SK-N-SH (cell line): ENCODE data around the gene RTN4RL1. TPM values are rescaled to one million over a fixed set of nuclear protein-coding genes. Genes with fewer than 3 reads are reported as not detected.

ENCODE experiments used
- CTCF ChIA-PET: fragments of 300-600, 350-600 bp; formaldehyde crosslinking; extraction: SDS; loops from one replicate; lab custom pipeline; 2021; lab: Yijun Ruan, JAX
- POLR2A ChIA-PET: fragments of 350-600 bp; sonication (Branson Sonifier 250); formaldehyde crosslinking; extraction: SDS; loops from one replicate; lab custom pipeline; 2020; ENCODE audit warnings: antibody characterized with exemption, inconsistent platforms; lab: Yijun Ruan, JAX
- DNase-seq: peaks from one replicate; pipeline ENCODE4 v3.0.0; 2012
- H2AFZ ChIP-seq: fragments of 200-600 bp; sonication (generic); 2 replicates; pipeline ENCODE4 v1.8.1; 2016; ENCODE audit warnings: antibody characterized with exemption, mild to moderate bottlenecking, low read depth
- H3F3A ChIP-seq: fragments of 200-600 bp; sonication (generic); replicated peaks from 2 replicates; pipeline ENCODE3; 2016; ENCODE audit warnings: antibody characterized with exemption, mild to moderate bottlenecking; ENCODE audit not compliant: insufficient read depth
- H3K27ac ChIP-seq, 2 experiments: fragments of 200-500 bp in 1 of 2; fragments of 200-600 bp in 1 of 2; sonication (Bioruptor generic) in 1 of 2; sonication (generic), shearing (Covaris generic) in 1 of 2; 2 replicates each; pipeline versions ENCODE4 v1.5.1 to v1.6.1; 2014 to 2016; ENCODE audit warnings: low read depth in 2 of 2, inconsistent platforms in 1 of 2, low read length in 1 of 2, mild to moderate bottlenecking in 1 of 2, mixed read lengths in 1 of 2
- H3K27me3 ChIP-seq: fragments of 200-600 bp; sonication (generic), shearing (Covaris generic); 2 replicates; pipeline ENCODE4 v1.6.1; 2016; ENCODE audit warnings: mixed run types; ENCODE audit not compliant: insufficient read depth
- H3K36me3 ChIP-seq, 2 experiments: fragments of 200-500 bp in 1 of 2; fragments of 200-600 bp in 1 of 2; sonication (Bioruptor generic) in 1 of 2; sonication (generic) in 1 of 2; replicated peaks in 1 of 2; 2 replicates each; pipeline versions ENCODE3 to v1.5.1; 2014 to 2016; ENCODE audit warnings: low read length in 1 of 2, mild to moderate bottlenecking in 1 of 2; ENCODE audit not compliant: insufficient read depth in 2 of 2, control insufficient read depth in 1 of 2
- H3K4me1 ChIP-seq, 2 experiments: fragments of 200-500 bp in 1 of 2; fragments of 200-600 bp in 1 of 2; sonication (Bioruptor generic) in 1 of 2; sonication (generic), shearing (Covaris generic) in 1 of 2; 2 replicates each; pipeline versions ENCODE4 v1.5.1 to v1.6.1; 2014 to 2016; ENCODE audit warnings: low read depth in 1 of 2, low read length in 1 of 2, mixed run types in 1 of 2; ENCODE audit not compliant: insufficient read depth in 2 of 2, control insufficient read depth in 1 of 2
- H3K4me2 ChIP-seq: fragments of 200-600 bp; sonication (generic), shearing (Covaris generic); 2 replicates; pipeline ENCODE4 v1.6.1; 2017; ENCODE audit warnings: mixed run types
- H3K4me3 ChIP-seq, 2 experiments: fragments of 200-500 bp in 1 of 2; fragments of 200-600 bp in 1 of 2; sonication (Bioruptor generic) in 1 of 2; sonication (generic), shearing (Covaris generic) in 1 of 2; 2 replicates each; pipeline versions ENCODE4 v1.5.1 to v1.8.1; 2014 to 2016; ENCODE audit warnings: low read depth in 2 of 2, inconsistent platforms in 1 of 2, low read length in 1 of 2, mild to moderate bottlenecking in 1 of 2, mixed read lengths in 1 of 2, moderate library complexity in 1 of 2
- H3K79me2 ChIP-seq: fragments of 200-600 bp; sonication (generic); 2 replicates; pipeline ENCODE4 v1.8.1; 2017; ENCODE audit warnings: mild to moderate bottlenecking; ENCODE audit not compliant: insufficient read depth
- H3K9ac ChIP-seq: fragments of 200-600 bp; sonication (generic); 2 replicates; pipeline ENCODE4 v1.6.1; 2017; ENCODE audit warnings: mixed run types
- H3K9me2 ChIP-seq: fragments of 200-600 bp; sonication (generic); 2 replicates; pipeline ENCODE4 v1.6.1; 2017; ENCODE audit warnings: mixed run types
- H3K9me3 ChIP-seq: fragments of 200-600 bp; sonication (generic); 2 replicates; pipeline ENCODE4 v1.6.1; 2017; ENCODE audit warnings: mixed run types, mild to moderate bottlenecking, moderate library complexity
- H4K20me1 ChIP-seq: fragments of 200-600 bp; sonication (generic); 2 replicates; pipeline ENCODE4 v1.6.1; 2017; ENCODE audit warnings: mild to moderate bottlenecking, mixed run types; ENCODE audit not compliant: insufficient read depth
- CHD2 ChIP-seq: fragments of 150-350 bp; IDR thresholded peaks from 2 replicates; pipeline ENCODE4 v1.6.1; 2018; ENCODE audit warnings: low read length; ENCODE audit not compliant: partially characterized antibody
- EZH2phosphoT487 ChIP-seq: fragments of 200-600 bp; sonication (generic); IDR thresholded peaks from 2 replicates; pipeline ENCODE4 v1.6.1; 2017; ENCODE audit warnings: low read depth, mixed run types, mild to moderate bottlenecking, antibody characterized with exemption, moderate library complexity, borderline replicate concordance
- FOXJ3 ChIP-seq: sonication (generic); formaldehyde crosslinking; IDR thresholded peaks from 2 replicates; pipeline ENCODE4 v1.5.1; 2020; ENCODE audit warnings: mild to moderate bottlenecking, missing genetic modification reagents
- MEF2A ChIP-seq: IDR thresholded peaks from 2 replicates; pipeline ENCODE4 v1.4.0; 2012; ENCODE audit warnings: low read depth, borderline replicate concordance
- MXI1 ChIP-seq: IDR thresholded peaks from 2 replicates; pipeline ENCODE4 v1.6.1; 2012; ENCODE audit warnings: mild to moderate bottlenecking, low read depth, low read length, improper control_type of control experiment
- NFIC ChIP-seq: IDR thresholded peaks from 2 replicates; pipeline ENCODE4 v1.4.0; 2012; ENCODE audit warnings: borderline replicate concordance
- NRF1 ChIP-seq: IDR thresholded peaks from 2 replicates; pipeline ENCODE4 v1.6.1; 2012; ENCODE audit warnings: low read depth, mild to moderate bottlenecking, low read length
- POLR2AphosphoS5 ChIP-seq: IDR thresholded peaks from 2 replicates; pipeline ENCODE4 v1.6.1; 2012; ENCODE audit warnings: low read depth, low read length
- RAD21 ChIP-seq: IDR thresholded peaks from 2 replicates; pipeline ENCODE4 v1.6.1; 2012; ENCODE audit warnings: mild to moderate bottlenecking, low read length
- RCOR1 ChIP-seq: fragments of 150-350 bp; IDR thresholded peaks from 2 replicates; pipeline ENCODE4 v1.6.1; 2017; ENCODE audit warnings: antibody characterized with exemption, low read length
- RFX5 ChIP-seq: IDR thresholded peaks from 2 replicates; pipeline ENCODE4 v1.6.1; 2012; ENCODE audit warnings: mild to moderate bottlenecking, improper control_type of control experiment, low read length
- RXRA ChIP-seq: IDR thresholded peaks from 2 replicates; pipeline ENCODE4 v1.4.0; 2012; ENCODE audit warnings: low read depth, mild to moderate bottlenecking, borderline replicate concordance
- SMC3 ChIP-seq: IDR thresholded peaks from 2 replicates; pipeline ENCODE4 v1.6.1; 2012; ENCODE audit warnings: low read depth, low read length, improper control_type of control experiment
- TAF1 ChIP-seq: IDR thresholded peaks from 2 replicates; pipeline ENCODE4 v1.6.1; 2012; ENCODE audit warnings: low read depth, mild to moderate bottlenecking, low read length, moderate library complexity, borderline replicate concordance
- TCF12 ChIP-seq: IDR thresholded peaks from 2 replicates; pipeline ENCODE4 v1.4.0; 2012
- TEAD4 ChIP-seq: IDR thresholded peaks from 2 replicates; pipeline ENCODE4 v1.4.0; 2012; ENCODE audit warnings: mild to moderate bottlenecking, borderline replicate concordance; ENCODE audit not compliant: insufficient read depth
- WGBS: methylation state at CpG from one replicate; pipeline ENCODE4 v1.1.6; 2017; ENCODE audit warnings: low lambda C conversion rate; 5-methylcytosine and 5-hydroxymethylcytosine counted together
- polyA plus RNA-seq, 3 experiments: library from polyadenylated mRNA; depleted of rRNA; stranded (reverse); fragments of >200 nt; gene quantifications; 2 replicates each; pipeline ENCODE4 v1.2.3, GENCODE V29; 2012
- TF ChIP-seq, protein P1 (sequence below): fragments of 150-350 bp; IDR thresholded peaks from 2 replicates; pipeline ENCODE4 v1.6.1; 2017; ENCODE audit warnings: antibody characterized with exemption, low read length, low read depth, borderline replicate concordance
- TF ChIP-seq, protein P2 (sequence below): IDR thresholded peaks from 2 replicates; pipeline ENCODE4; 2012

Gene RTN4RL1
- polyA plus RNA-seq, 1 of the 3 experiments (the other 2 are of a cell fraction): 0.07 TPM

DNA sequence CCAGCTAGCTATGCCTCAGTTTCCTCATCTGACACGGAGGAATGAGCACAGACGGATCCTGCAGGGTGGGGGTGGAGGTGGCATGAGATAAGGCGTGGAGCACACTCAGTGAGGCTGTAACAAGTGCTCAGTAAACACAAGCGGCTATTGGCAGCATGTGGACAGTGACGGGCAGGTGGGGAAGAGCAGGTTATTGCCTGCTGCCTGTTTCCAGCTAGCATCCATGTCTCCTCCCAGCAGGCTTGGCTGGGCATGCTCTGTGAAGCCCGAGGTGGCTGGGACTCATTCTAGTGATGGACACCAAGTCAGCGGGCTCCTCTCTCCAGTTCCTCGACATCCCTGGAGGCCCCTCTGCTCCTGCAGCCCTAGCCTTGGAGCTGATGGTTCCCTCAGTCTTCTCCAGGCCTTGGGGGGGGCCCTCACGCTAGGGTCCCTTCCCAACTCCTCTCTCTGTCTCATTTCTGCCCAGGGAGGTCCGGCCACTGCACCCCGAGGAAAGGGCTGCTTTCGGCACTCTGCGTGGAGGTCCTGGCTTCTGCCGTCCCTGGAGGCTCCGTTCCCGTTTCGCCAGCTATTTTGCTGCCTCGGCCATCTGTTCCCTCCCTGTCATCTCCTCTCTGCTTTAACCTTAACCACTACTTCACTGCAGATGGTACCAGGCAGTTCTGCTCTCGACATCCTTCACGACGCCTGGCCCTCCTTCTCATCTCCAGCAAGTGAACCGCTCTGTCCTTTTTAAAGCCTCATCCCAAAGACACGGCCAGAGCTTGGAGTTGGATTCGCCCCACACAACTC lies 6.2 kb downstream of the RTN4RL1 start:
- POLR2A ChIA-PET: no interaction called here
- no peaks in the 10 kb centered on the region for H3K36me3 ChIP-seq
- no peak overlapping the region for H3K4me2 ChIP-seq
- no peaks in the 10 kb centered on the region for H3K9me2 ChIP-seq
- no peaks in the 10 kb centered on the region for H3K9me3 ChIP-seq
- no peaks in the 10 kb centered on the region for H3F3A ChIP-seq
- peaks cover 31% of the 10 kb centered on the region for H3K27me3 ChIP-seq
- no peaks in the 10 kb centered on the region; a peak in 1 of 4 replicates for H3K4me1 ChIP-seq
- CTCF ChIA-PET: interaction anchor here (0.6 to 3.1 kb wide), 6 partner anchors 9 to 230 kb away, joined by 3 to 16 read pairs (median 4); no protein-coding TSS in a partner anchor
- TF ChIP-seq RAD21 (no peak), EZH2phosphoT487 (no peak), MEF2A (no peak), CHD2 (no peak), POLR2AphosphoS5 (no peak), RXRA (no peak), RFX5 (no peak), NRF1 (no peak), RCOR1 (no peak), FOXJ3 (CRISPR knock-in tag) (no peak), TAF1 (no peak), MXI1 (no peak), TEAD4 (no peak), SMC3 (no peak), TCF12 (no peak), NFIC (no peak)
- TF ChIP-seq, protein P1, sequence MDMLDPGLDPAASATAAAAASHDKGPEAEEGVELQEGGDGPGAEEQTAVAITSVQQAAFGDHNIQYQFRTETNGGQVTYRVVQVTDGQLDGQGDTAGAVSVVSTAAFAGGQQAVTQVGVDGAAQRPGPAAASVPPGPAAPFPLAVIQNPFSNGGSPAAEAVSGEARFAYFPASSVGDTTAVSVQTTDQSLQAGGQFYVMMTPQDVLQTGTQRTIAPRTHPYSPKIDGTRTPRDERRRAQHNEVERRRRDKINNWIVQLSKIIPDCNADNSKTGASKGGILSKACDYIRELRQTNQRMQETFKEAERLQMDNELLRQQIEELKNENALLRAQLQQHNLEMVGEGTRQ: no peak
- TF ChIP-seq, protein P2, sequence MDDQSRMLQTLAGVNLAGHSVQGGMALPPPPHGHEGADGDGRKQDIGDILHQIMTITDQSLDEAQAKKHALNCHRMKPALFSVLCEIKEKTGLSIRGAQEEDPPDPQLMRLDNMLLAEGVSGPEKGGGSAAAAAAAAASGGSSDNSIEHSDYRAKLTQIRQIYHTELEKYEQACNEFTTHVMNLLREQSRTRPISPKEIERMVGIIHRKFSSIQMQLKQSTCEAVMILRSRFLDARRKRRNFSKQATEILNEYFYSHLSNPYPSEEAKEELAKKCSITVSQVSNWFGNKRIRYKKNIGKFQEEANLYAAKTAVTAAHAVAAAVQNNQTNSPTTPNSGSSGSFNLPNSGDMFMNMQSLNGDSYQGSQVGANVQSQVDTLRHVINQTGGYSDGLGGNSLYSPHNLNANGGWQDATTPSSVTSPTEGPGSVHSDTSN: no peak
- 58% methylated on average over 19 of the region's 24 CpGs for WGBS
- no peak overlapping the region for H3K4me3 ChIP-seq
- no peaks in the 10 kb centered on the region for H3K79me2 ChIP-seq
- no peak overlapping the region for H3K9ac ChIP-seq
- no peaks in the 10 kb centered on the region for H4K20me1 ChIP-seq
- H3K27ac ChIP-seq: no peak overlapping the region
- H2AFZ ChIP-seq: no peak overlapping the region
- no peak for DNase-seq
